Activated T-cell treated with anti-CD3 and anti-CD28 coated beads, Interleukin-2, amount 50 U/mL, for 1 hour (primary cell): ENCODE results near the gene MAPRE2.

Source experiments
- DNase-seq: peaks from one replicate; pipeline ENCODE4 v3.0.0-alpha.2; 2020

Gene MAPRE2

GRCh38 chr18:35063875-35064690, 22.9 kb downstream of the MAPRE2 start:
- DNase-seq: no peak

- DNase-seq: no peak
These were observed 26.2 kb downstream of the MAPRE2 start for GRCh38 chr18:35067454-35067853.

- no peak for DNase-seq
These were observed 30.6 kb downstream of the MAPRE2 start for GRCh38 chr18:35071819-35072247.

- DNase-seq: no peak
These were observed 31.4 kb downstream of the MAPRE2 start for GRCh38 chr18:35072616-35073015.

GRCh38 chr18:35073186-35074105, 32.2 kb downstream of the MAPRE2 start:
- DNase-seq: no peak

GRCh38 chr18:35074581-35074980, 33.4 kb downstream of the MAPRE2 start:
- no peak for DNase-seq

- no peak for DNase-seq
These were observed 33.9 kb downstream of the MAPRE2 start for GRCh38 chr18:35075132-35075531.

GRCh38 chr18:35076135-35076924, 35.1 kb downstream of the MAPRE2 start:
- no peak for DNase-seq

GRCh38 chr18:35077937-35078336, 36.7 kb downstream of the MAPRE2 start:
- no peak for DNase-seq

- DNase-seq: no peak
These were observed 38.8 kb downstream of the MAPRE2 start for GRCh38 chr18:35080058-35080457.

GRCh38 chr18:35083174-35083712, 42.0 kb downstream of the MAPRE2 start:
- DNase-seq: no peak

- no peak for DNase-seq
These were observed 43.6 kb downstream of the MAPRE2 start for GRCh38 chr18:35084494-35085449.

GRCh38 chr18:35085450-35086380, 44.5 kb downstream of the MAPRE2 start:
- no peak for DNase-seq

GRCh38 chr18:35086704-35087103, 45.5 kb downstream of the MAPRE2 start:
- DNase-seq: no peak

GRCh38 chr18:35087726-35088125, 46.5 kb downstream of the MAPRE2 start:
- no peak for DNase-seq

GRCh38 chr18:35088921-35089320, 47.7 kb downstream of the MAPRE2 start:
- no peak for DNase-seq

GRCh38 chr18:35089382-35089781, 48.2 kb downstream of the MAPRE2 start:
- no peak for DNase-seq

- DNase-seq: no peak
These were observed 48.8 kb downstream of the MAPRE2 start for GRCh38 chr18:35089891-35090550.

- DNase-seq: no peak
These were observed 50.6 kb downstream of the MAPRE2 start for GRCh38 chr18:35091841-35092240.
